PFSK-1 (cell line): ENCODE measurements around the gene OPN1SW.

Experiments used
- FOXP2 ChIP-seq: optimal IDR thresholded peaks from 2 replicates; pipeline ENCODE3; 2011; ENCODE audit warnings: borderline replicate concordance, control low read depth, inconsistent platforms; ENCODE audit not compliant: insufficient read depth; ENCODE audit errors: extremely low read length, extremely low read depth
- POLR2AphosphoS5 ChIP-seq: IDR thresholded peaks from 2 replicates; pipeline ENCODE4 v1.6.1; 2012; ENCODE audit warnings: low read depth, mild to moderate bottlenecking, control low read depth, low read length, moderate library complexity
- SIN3A ChIP-seq: IDR thresholded peaks from 2 replicates; pipeline ENCODE4 v1.6.1; 2012; ENCODE audit warnings: mild to moderate bottlenecking, low read length, moderate library complexity, borderline replicate concordance; ENCODE audit not compliant: insufficient read depth
- TAF1 ChIP-seq: IDR thresholded peaks from 2 replicates; pipeline ENCODE4 v1.6.1; 2012; ENCODE audit warnings: low read length, control low read depth, borderline replicate concordance; ENCODE audit not compliant: insufficient read depth
- TF ChIP-seq, protein P1 (sequence below), 2 experiments: IDR thresholded peaks; 2 replicates each; pipeline versions ENCODE4 v1.6.1 to v1.8.0; 2011 to 2012; ENCODE audit warnings: low read depth in 2 of 2, low read length in 2 of 2, control low read depth in 1 of 2, inconsistent platforms in 1 of 2, mild to moderate bottlenecking in 1 of 2, moderate library complexity in 1 of 2; ENCODE audit not compliant: insufficient read depth in 1 of 2

GRCh38 chr7:128818694-128819093, 43.1 kb upstream of the OPN1SW start:
- TF ChIP-seq POLR2AphosphoS5 (no peak), TAF1 (no peak), SIN3A (no peak), FOXP2 (no peak)
- TF ChIP-seq, protein P1, sequence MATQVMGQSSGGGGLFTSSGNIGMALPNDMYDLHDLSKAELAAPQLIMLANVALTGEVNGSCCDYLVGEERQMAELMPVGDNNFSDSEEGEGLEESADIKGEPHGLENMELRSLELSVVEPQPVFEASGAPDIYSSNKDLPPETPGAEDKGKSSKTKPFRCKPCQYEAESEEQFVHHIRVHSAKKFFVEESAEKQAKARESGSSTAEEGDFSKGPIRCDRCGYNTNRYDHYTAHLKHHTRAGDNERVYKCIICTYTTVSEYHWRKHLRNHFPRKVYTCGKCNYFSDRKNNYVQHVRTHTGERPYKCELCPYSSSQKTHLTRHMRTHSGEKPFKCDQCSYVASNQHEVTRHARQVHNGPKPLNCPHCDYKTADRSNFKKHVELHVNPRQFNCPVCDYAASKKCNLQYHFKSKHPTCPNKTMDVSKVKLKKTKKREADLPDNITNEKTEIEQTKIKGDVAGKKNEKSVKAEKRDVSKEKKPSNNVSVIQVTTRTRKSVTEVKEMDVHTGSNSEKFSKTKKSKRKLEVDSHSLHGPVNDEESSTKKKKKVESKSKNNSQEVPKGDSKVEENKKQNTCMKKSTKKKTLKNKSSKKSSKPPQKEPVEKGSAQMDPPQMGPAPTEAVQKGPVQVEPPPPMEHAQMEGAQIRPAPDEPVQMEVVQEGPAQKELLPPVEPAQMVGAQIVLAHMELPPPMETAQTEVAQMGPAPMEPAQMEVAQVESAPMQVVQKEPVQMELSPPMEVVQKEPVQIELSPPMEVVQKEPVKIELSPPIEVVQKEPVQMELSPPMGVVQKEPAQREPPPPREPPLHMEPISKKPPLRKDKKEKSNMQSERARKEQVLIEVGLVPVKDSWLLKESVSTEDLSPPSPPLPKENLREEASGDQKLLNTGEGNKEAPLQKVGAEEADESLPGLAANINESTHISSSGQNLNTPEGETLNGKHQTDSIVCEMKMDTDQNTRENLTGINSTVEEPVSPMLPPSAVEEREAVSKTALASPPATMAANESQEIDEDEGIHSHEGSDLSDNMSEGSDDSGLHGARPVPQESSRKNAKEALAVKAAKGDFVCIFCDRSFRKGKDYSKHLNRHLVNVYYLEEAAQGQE (IDR thresholded peaks at IDR 0.05; ENCODE audit: insufficient read depth in 1 of 2, low read depth in 2 of 2, low read length in 2 of 2) = no peak
